Smooth muscle cell (in vitro differentiated cells): ENCODE measurements around the gene MCCC2. TPM values are rescaled to one million over a fixed set of nuclear protein-coding genes. Genes with fewer than 3 reads are reported as not detected.

Experiments used
- DNase-seq: peaks from one replicate; lab custom pipeline; 2025; ENCODE audit not compliant: unreplicated experiment; lab: John Stamatoyannopoulos, UW
- H2AFZ ChIP-seq: fragments of 200-600 bp; sonication (generic); 2 replicates; pipeline ENCODE4 v1.6.0; 2016; ENCODE audit warnings: antibody characterized with exemption, low read depth, mild to moderate bottlenecking
- H3F3A ChIP-seq: fragments of 200-600 bp; sonication (generic); 2 replicates; pipeline ENCODE4 v1.6.0; 2017; ENCODE audit warnings: antibody characterized with exemption, low read depth
- H3K27ac ChIP-seq: fragments of 200-600 bp; sonication (generic); 2 replicates; pipeline ENCODE4 v1.5.1; 2016; ENCODE audit warnings: low read depth, mild to moderate bottlenecking
- H3K27me3 ChIP-seq: fragments of 200-600 bp; sonication (generic); 2 replicates; pipeline ENCODE4 v1.6.1; 2016; ENCODE audit warnings: low read depth, mild to moderate bottlenecking
- H3K36me3 ChIP-seq: fragments of 200-600 bp; sonication (generic); 2 replicates; pipeline ENCODE4 v1.5.1; 2016; ENCODE audit warnings: low read depth
- H3K4me1 ChIP-seq: fragments of 200-600 bp; sonication (generic); 2 replicates; pipeline ENCODE4 v1.5.1; 2016; ENCODE audit warnings: low read depth
- H3K4me2 ChIP-seq: fragments of 200-600 bp; sonication (generic); 2 replicates; pipeline ENCODE4 v1.6.0; 2016; ENCODE audit warnings: mild to moderate bottlenecking
- H3K4me3 ChIP-seq: fragments of 200-600 bp; sonication (generic); 2 replicates; pipeline ENCODE4 v1.5.1; 2016; ENCODE audit warnings: mild to moderate bottlenecking
- H3K79me2 ChIP-seq: fragments of 200-600 bp; sonication (generic); 2 replicates; pipeline ENCODE4 v1.6.0; 2016; ENCODE audit warnings: low read depth, mild to moderate bottlenecking
- H3K9ac ChIP-seq: fragments of 200-600 bp; sonication (generic); 2 replicates; pipeline ENCODE4 v1.6.0; 2016; ENCODE audit warnings: low read depth
- H3K9me3 ChIP-seq: fragments of 200-600 bp; sonication (generic); replicated peaks from 2 replicates; pipeline ENCODE4 v1.5.1; 2016; ENCODE audit warnings: low read depth
- H4K20me1 ChIP-seq: fragments of 200-600 bp; sonication (generic); 2 replicates; pipeline ENCODE4 v1.6.0; 2016; ENCODE audit warnings: low read depth
- WGBS: methylation state at CpG from one replicate; pipeline ENCODE4 v1.1.7; 2016; ENCODE audit warnings: low lambda C conversion rate; 5-methylcytosine and 5-hydroxymethylcytosine counted together
- polyA plus RNA-seq: library from polyadenylated mRNA; unstranded; fragments of >200 nt; fragmentation: Nextera tagmentation; extraction: Ambion mirVana; gene quantifications from 2 replicates; pipeline ENCODE4 v1.2.1, GENCODE V29; 2016
- total RNA-seq: library from RNA; depleted of rRNA; stranded (reverse); fragments of >200 nt; gene quantifications from 2 replicates; pipeline ENCODE4 v1.2.3, GENCODE V29; 2014
- TF ChIP-seq, protein P1 (sequence below): fragments of 200-600 bp; sonication (generic); IDR thresholded peaks from 2 replicates; pipeline ENCODE4 v1.5.1; 2017; ENCODE audit warnings: borderline replicate concordance, mild to moderate bottlenecking, antibody characterized with exemption; ENCODE audit not compliant: insufficient read depth, poor library complexity, severe bottlenecking

The MCCC2 gene
- total and polyA plus RNA-seq, 2 experiments from 2014 or later = 5.5 to 9.7 TPM

GRCh38 chr5:71586052-71586940, 844 bp upstream of the MCCC2 start:
- Histone ChIP-seq H3K4me1 (no peaks in the 10 kb centered on the region), H4K20me1 (no peaks in the 10 kb centered on the region), H3F3A (no peaks in the 10 kb centered on the region), H3K36me3 (no peaks in the 10 kb centered on the region), H3K27me3 (no peaks in the 10 kb centered on the region), H3K9ac (peak overlapping the region; percentile 41), H3K4me3 (peak overlapping the region; percentile 52), H3K9me3 (no peaks in the 10 kb centered on the region), H3K27ac (peak overlapping the region; percentile 2), H2AFZ (peak overlapping the region; percentile 52), H3K4me2 (peak overlapping the region; percentile 79), H3K79me2 (no peaks in the 10 kb centered on the region)
- 92% methylated on average over 22 of the region's 22 CpGs for WGBS
- TF ChIP-seq, protein P1, sequence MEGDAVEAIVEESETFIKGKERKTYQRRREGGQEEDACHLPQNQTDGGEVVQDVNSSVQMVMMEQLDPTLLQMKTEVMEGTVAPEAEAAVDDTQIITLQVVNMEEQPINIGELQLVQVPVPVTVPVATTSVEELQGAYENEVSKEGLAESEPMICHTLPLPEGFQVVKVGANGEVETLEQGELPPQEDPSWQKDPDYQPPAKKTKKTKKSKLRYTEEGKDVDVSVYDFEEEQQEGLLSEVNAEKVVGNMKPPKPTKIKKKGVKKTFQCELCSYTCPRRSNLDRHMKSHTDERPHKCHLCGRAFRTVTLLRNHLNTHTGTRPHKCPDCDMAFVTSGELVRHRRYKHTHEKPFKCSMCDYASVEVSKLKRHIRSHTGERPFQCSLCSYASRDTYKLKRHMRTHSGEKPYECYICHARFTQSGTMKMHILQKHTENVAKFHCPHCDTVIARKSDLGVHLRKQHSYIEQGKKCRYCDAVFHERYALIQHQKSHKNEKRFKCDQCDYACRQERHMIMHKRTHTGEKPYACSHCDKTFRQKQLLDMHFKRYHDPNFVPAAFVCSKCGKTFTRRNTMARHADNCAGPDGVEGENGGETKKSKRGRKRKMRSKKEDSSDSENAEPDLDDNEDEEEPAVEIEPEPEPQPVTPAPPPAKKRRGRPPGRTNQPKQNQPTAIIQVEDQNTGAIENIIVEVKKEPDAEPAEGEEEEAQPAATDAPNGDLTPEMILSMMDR = no peak
- DNase-seq = no peak

DNA sequence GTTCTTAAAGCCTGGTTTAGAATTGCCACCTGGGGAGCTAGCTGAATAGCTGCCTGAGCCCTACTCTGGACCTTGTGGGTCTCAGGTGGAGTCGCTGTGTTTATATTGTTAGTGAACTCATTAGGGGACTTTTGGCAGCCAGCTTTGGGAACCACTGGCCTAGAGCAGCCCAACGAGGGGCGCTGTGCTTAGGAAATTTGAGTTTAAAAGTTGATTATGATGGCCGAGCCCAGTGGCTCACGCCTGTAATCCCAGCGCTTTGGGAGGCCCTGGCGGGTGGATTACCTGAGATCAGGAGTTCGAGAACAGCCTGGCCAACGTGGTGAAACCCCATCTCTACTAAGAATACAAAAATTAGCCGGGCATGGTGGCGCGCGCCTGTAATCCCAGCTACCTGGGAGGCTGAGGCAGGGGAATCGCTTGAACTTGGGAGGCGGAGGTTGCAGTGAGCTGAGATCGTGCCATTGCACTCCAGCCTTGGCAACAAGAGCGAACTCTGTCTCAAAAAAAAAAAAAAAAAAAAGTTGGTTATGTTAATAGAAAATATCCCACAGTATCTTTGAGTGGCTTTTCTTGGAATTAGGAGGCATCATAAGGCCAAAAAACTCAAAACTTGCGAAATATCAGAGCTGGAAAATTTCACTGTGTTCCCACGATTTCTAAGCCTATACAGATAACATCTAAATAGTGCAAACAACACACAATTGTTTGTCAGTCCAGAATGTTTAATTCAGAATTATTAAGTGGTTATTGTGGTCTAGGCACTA, 809 bp downstream of the MCCC2 start:
- Histone ChIP-seq H4K20me1 (no peaks in the 10 kb centered on the region), H3K4me3 (peak overlapping the region; percentile 52), H3K79me2 (no peaks in the 10 kb centered on the region), H3K4me1 (no peaks in the 10 kb centered on the region), H2AFZ (no peak overlapping the region), H3F3A (no peaks in the 10 kb centered on the region), H3K9ac (peak overlapping the region; percentile 48), H3K4me2 (peak overlapping the region; percentile 79), H3K9me3 (no peaks in the 10 kb centered on the region), H3K27ac (peak overlapping the region; percentile 42), H3K36me3 (no peaks in the 10 kb centered on the region), H3K27me3 (no peaks in the 10 kb centered on the region)
- 90% methylated on average over 19 of the region's 19 CpGs for WGBS
- DNase-seq = no peak
- TF ChIP-seq, protein P1 = no peak

DNA sequence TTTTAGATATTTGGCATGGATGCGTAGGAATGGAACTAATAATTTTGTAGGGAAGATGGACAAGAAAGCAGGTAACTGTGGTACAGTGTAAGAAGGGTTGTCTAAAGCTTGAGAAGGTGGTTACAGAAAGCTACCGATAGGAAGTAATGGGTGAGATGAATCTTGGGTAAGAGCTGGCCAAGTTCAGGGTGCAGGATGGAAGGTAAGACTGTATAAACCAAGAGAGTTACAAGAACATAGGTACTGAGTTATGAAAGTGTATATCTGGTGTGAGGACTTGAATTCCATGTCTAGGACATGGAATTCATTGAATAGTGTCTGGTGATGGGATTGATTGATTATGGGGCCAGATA, 1.4 kb downstream of the MCCC2 start:
- Histone ChIP-seq H3K9ac (no peak overlapping the region), H3K4me2 (no peak overlapping the region), H3K9me3 (no peaks in the 10 kb centered on the region), H3K27ac (no peak overlapping the region), H4K20me1 (no peaks in the 10 kb centered on the region), H3K27me3 (no peaks in the 10 kb centered on the region), H2AFZ (no peak overlapping the region), H3K36me3 (no peaks in the 10 kb centered on the region), H3K4me3 (no peak overlapping the region), H3K79me2 (no peaks in the 10 kb centered on the region), H3F3A (no peaks in the 10 kb centered on the region), H3K4me1 (no peaks in the 10 kb centered on the region)
- DNase-seq = no peak
- 97% methylated on average over 2 of the region's 2 CpGs for WGBS
- TF ChIP-seq, protein P1 = no peak
